ENCODE measurements around the gene UNC79. TPM values are rescaled to one million over a fixed set of nuclear protein-coding genes. Genes with fewer than 3 reads are reported as not detected.
A peak's percentile ranks its signal among the peaks of the same experiment; 100 is the strongest.

UNC79 gene
- total RNA-seq, 1 donor: under 0.01 TPM

- DNase-seq (ENCODE audit: low read depth in 2 of 3, low spot score in 2 of 3): no peak
Observed at GRCh38 chr14:93654599-93654998, 223.9 kb downstream of the UNC79 start.

GRCh38 chr14:93655078-93655750 lies 224.5 kb downstream of the UNC79 start:
- DNase-seq (ENCODE audit: low read depth in 2 of 3, low spot score in 2 of 3): peak in 2 of 3 donors; percentile 27 to 68

GRCh38 chr14:93657875-93658274 lies 227.1 kb downstream of the UNC79 start:
- no peak for DNase-seq (ENCODE audit: low read depth in 2 of 3, low spot score in 2 of 3)

- no peak for DNase-seq (ENCODE audit: low read depth in 2 of 3, low spot score in 2 of 3)
Observed at GRCh38 chr14:93663317-93663716, 232.6 kb downstream of the UNC79 start.

- no peak for DNase-seq (ENCODE audit: low read depth in 2 of 3, low spot score in 2 of 3)
Observed at GRCh38 chr14:93665169-93665568, 234.4 kb downstream of the UNC79 start.

GRCh38 chr14:93669632-93670031 lies 238.9 kb downstream of the UNC79 start:
- no peak for DNase-seq (ENCODE audit: low read depth in 2 of 3, low spot score in 2 of 3)

- no peak for DNase-seq (ENCODE audit: low read depth in 2 of 3, low spot score in 2 of 3)
Observed at GRCh38 chr14:93674343-93674742, 243.6 kb downstream of the UNC79 start.

- no peak for DNase-seq (ENCODE audit: low read depth in 2 of 3, low spot score in 2 of 3)
Observed at GRCh38 chr14:93675651-93676050, 244.9 kb downstream of the UNC79 start.

- no peak for DNase-seq (ENCODE audit: low read depth in 2 of 3, low spot score in 2 of 3)
Observed at GRCh38 chr14:93676416-93676958, 245.7 kb downstream of the UNC79 start.

GRCh38 chr14:93682459-93682858 lies 251.7 kb downstream of the UNC79 start:
- no peak for DNase-seq (ENCODE audit: low read depth in 2 of 3, low spot score in 2 of 3)

GRCh38 chr14:93683226-93683625 lies 252.5 kb downstream of the UNC79 start:
- DNase-seq (ENCODE audit: low read depth in 2 of 3, low spot score in 2 of 3): no peak

GRCh38 chr14:93685121-93685895 lies 254.6 kb downstream of the UNC79 start:
- DNase-seq (ENCODE audit: low read depth in 2 of 3, low spot score in 2 of 3): no peak

- DNase-seq (ENCODE audit: low read depth in 2 of 3, low spot score in 2 of 3): no peak
Observed at GRCh38 chr14:93686268-93686667, 255.5 kb downstream of the UNC79 start.

GRCh38 chr14:93688239-93688666 lies 257.5 kb downstream of the UNC79 start:
- DNase-seq (ENCODE audit: low read depth in 2 of 3, low spot score in 2 of 3): no peak

- no peak for DNase-seq (ENCODE audit: low read depth in 2 of 3, low spot score in 2 of 3)
Observed at GRCh38 chr14:93688820-93689219, 258.1 kb downstream of the UNC79 start.

GRCh38 chr14:93690146-93690545 lies 259.4 kb downstream of the UNC79 start:
- no peak for DNase-seq (ENCODE audit: low read depth in 2 of 3, low spot score in 2 of 3)

- no peak for DNase-seq (ENCODE audit: low read depth in 2 of 3, low spot score in 2 of 3)
Observed at GRCh38 chr14:93691042-93691780, 260.5 kb downstream of the UNC79 start.

GRCh38 chr14:93693914-93694313 lies 263.2 kb downstream of the UNC79 start:
- no peak for DNase-seq (ENCODE audit: low read depth in 2 of 3, low spot score in 2 of 3)

GRCh38 chr14:93700928-93701327 lies 270.2 kb downstream of the UNC79 start:
- no peak for DNase-seq (ENCODE audit: low read depth in 2 of 3, low spot score in 2 of 3)

- DNase-seq (ENCODE audit: low read depth in 2 of 3, low spot score in 2 of 3): no peak
Observed at GRCh38 chr14:93701562-93701961, 270.8 kb downstream of the UNC79 start.

- no peak for DNase-seq (ENCODE audit: low read depth in 2 of 3, low spot score in 2 of 3)
Observed at GRCh38 chr14:93702946-93703345, 272.2 kb downstream of the UNC79 start.

Data from hematopoietic multipotent progenitor cell (in vitro differentiated cells).